HG03280 (cell line): ENCODE data around the gene KLK15.
"Not testable (repeated sequence)": the region's sequence is repeated elsewhere in the genome, so short reads cannot be mapped to it uniquely, and the experiment has no call there.

Experiments
- ATAC-seq: cut with Tn5 transposase; IDR thresholded peaks from one replicate; pipeline ENCODE4 v1.9.1; 2021; ENCODE audit warnings: mild to moderate bottlenecking, moderate library complexity; ENCODE audit not compliant: unreplicated experiment

The KLK15 gene

DNA sequence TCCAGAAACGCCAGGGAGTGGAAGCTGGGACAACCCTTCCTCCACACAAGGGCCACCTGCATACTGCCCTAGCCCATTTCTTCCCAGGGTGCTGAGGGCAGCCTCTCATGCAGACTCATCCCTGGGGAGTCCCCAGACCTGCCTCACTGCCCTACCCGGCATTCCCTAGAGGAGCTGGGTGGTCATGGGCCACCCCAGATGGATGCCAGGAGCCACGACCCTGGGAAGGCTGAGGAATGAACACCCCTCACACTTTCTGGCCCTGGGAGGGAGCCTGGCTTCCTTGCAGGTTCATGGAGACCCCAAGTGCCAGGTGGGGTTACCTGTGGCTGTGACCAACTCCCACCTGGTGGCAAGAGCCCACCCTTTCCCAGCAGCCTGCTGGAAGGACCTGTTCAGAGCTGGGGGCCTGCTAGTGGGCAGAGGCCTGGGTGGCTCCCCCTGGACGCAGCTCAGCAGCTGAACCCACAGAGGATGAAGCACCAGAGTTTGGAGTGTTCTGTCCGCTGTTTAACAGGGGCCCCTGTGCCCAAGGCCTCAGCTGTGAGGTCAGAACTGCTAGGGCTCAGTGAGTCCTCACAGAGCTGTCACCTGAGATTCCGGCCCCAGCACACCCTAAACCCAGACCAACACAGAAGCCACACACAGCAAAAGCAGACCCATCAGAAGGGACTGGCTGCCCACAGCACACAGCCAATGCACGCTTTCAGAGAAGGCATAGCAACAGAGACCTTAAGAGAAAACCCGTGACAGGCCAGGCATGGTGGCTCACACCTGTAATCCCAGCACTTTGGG lies 36.5 kb downstream of the KLK15 start:
- ATAC-seq, result no peak

DNA sequence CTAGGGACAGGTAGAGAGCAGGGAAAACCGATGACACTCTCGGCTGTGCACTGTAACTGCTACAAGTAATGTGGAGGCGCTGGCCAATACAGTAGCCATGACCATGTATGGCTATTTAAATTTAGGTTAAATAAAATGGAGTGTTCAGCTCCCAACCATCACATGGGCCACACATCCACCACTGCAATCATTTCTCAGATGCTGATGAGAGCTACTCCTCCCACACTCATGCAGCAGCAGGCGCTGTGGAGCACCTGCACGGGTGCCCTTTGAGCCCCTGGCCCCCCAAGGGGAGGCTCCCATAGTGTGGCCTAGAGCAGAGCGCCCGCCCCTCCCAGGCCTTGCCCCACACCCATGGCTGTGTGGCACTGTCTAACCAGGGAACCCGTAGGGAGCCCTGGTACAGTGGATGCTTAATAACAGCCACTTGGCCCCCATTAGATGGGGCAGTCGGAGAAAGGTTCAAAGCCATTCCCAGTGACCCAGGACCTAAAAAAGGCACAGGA lies 37.2 kb downstream of the KLK15 start:
- ATAC-seq, result no peak

DNA sequence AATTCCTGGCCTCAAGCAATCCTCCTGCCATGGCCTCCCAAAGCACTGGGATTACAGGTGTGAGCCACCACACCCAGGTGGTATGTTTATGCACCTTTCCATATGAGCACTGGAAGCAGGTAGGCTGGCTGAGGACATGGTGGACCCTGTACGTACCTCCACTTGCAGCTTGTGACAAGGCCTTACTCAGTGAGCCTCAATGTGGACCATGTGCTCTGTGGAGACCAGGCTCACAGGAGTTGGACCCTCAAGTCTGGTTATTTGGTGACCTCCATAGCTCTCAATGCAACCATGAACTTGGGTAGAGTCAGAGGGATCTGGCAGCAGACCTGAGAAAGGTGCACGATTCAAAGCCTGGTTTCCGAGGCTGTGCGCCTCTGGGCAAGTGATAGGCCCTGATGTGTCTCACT lies 37.7 kb downstream of the KLK15 start:
- no peak for ATAC-seq

DNA sequence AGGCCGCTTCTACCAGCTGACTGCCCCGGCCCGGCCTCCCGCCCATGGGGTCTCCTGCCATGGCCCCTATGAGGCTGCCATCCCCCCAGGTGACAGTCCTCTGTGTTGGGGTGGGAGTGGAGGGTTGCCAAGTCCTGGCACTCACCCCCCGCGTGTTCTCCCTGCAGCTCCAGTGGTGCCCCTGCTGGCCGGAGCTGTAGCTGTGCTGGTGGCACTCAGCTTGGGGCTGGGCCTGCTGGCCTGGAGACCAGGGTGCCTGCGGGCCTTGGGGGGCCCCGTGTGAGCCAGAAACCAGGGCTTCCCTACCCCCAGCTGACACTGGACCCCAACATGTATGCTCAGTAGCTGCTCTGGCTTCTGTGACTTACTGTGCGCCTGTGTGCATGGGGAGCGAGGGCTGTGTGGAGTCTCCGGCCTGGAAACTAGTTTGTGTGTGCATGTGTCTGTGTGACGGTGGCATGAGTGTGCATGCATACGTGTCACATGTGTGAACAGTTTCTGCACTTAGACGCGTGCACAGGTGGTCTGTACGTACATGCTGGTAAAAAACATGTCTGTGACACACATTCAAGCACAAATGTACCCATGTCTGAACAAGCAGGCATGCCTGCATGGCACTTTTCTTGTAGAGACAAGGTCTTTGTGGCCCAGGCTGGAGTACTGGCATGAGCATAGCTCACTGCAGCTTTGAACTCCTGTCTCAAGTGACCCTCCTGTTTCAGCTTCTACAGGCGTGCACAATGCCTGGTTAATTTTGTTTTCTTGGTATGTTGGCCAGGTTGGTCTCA lies 38.3 kb downstream of the KLK15 start:
- ATAC-seq, result no peak

DNA sequence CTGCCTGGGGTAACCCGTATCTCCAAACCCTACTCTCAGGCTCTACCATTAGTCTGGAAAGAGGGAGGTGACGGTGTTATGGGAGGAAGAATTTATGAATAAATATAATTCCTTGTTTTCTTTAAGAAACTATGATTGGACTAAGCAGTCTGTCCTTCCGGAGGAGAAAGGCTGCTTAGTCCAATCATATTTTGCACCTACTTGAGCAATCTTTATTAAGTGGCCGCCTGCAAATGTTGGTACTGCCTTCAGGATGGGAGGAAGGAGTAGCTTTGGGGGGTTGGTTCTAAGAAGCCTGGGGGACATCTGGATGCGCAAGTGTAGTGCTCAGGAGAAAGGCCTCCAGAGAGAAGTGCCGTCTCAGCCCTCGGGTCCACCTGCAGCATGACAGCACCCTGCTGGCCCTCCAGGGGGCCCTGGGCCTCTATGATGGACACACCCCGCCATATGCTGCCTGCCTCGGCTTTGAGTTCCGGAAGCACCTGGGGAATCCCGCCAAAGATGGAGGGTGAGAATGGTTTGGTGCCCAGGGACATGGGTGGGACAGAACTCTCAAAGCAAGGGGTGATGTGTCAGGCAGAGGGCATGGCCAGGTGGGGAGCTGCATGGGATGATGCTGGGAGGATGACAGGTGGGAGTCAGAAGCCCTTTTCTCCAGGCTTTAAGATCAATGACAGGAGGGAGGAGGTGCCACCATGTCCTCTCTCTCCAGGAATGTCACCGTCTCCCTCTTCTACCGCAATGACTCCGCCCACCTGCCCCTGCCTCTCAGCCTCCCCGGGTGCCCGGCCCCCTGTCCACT lies 39.1 kb downstream of the KLK15 start:
- no peak for ATAC-seq

DNA sequence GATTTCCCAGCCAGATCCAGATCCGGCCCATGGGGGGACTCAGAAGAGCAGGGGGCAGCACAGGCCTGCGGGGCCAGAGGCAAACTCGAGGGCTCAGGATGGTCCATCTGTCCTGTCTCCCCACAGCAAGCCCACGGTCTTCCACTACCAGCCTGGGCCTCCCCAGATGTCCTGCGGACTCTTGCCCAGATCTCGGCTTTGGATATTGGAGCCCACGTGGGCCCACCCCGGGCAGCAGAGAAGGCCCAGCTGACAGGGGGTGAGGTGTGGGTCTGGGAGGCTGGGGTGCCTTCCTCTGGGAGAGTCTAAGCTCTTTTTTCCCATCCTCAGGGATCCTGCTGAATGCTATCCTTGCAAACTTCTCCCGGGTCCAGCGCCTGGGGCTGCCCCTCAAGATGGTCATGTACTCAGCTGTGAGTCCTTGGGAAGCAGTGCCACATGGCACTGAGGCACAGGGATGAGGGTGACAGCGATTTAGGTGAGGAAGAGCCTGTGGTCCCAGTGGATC lies 39.8 kb downstream of the KLK15 start:
- no peak for ATAC-seq

DNA sequence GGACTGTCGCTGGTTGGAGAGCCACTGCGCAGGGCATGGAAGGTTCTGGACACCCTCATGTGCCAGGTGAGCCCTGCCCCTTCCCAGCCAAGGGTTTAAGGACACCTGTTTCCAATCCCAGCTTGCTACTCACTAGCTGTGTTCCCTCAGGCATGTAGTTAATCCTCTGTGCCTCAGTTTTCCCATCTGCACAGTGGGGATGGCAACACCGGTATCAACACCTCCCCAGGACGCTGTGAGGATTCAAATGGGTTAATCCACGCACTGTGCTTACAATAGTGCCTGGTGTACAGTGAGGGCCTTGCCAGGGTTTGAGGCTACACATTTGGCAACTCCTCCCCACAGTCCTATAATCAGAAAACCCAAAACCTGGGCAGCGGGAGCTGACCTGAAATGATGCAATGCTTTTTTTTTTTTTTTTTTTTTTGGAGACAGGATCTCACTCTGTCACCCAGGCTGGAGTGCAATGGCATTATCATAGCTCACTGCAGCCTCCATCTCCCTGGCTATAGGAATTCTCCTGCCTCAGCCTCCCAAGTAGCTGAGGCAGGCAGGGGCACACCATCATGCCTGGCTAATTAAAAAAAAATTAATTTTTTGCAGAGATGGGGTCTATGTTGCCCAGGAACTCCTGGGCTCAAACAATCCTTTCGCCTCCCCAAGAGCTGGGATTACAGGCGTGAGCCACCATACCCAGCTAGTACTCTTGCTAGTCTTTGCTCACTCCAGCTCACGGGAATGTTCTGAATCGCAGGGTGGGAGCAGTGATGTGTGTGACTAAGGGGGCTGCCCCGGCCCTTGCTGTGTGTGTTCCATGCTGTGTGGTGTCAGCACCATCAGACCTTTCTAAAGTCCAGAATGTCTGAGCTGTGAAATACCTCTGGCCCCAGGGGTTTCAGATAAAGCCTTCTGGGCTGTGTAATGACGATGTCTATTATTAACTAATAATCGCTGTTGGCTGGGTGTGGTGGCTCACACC lies 40.8 kb downstream of the KLK15 start:
- ATAC-seq, result no peak

DNA sequence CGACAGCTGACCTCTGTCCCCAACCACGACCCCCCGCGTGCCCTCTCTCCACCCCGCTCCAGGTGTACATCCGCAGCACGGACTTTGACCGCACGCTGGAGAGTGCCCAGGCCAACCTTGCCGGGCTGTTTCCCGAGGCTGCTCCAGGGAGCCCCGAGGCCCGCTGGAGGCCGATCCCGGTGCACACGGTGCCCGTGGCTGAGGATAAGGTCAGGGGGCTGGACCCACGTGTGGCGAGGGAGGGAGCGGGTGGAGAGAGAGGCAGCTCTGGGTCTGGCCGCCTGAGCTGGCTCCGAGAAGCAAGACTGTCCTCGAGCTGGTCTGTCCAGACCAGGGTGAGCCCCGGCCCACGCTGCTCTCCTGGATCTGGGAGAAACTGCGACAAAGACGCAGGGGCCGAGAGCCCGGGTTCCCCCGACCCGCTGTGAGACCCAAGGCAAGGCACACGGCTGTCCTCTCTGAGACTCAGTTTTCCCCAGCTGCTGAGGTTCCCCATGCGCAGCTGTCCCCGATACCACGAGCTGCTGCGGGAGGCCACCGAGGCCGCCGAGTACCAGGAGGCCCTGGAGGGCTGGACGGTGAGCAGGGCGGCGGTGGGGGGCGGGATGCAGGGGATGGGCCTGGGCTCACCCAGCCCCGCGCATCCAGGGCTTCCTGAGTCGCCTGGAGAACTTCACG lies 41.6 kb downstream of the KLK15 start:
- ATAC-seq, result no peak

DNA sequence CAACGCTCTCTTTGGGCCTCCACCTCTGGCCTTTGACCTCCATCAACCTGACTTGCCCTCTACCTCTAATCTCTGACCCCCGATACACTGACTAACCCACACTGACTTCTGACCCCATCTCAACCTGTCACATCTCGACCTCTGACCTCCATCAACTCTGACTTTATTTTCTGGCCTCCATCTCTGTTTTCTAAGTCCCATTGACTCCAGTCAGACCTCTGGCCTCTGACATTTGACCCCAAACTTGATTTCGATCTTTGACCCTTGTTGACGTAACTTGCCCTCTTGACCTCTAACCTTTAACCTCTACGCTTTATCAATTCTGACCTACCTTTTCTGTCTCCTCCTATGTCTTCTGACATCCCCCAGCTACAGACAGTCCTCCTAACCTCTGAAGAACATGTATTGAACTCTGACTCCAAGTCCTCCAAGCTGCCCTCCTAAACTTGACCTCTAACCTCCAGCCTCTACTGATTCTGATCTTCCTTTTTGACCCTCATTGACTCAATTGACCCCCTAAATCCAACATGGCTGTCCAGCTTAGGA lies 42.4 kb downstream of the KLK15 start:
- no peak for ATAC-seq

DNA sequence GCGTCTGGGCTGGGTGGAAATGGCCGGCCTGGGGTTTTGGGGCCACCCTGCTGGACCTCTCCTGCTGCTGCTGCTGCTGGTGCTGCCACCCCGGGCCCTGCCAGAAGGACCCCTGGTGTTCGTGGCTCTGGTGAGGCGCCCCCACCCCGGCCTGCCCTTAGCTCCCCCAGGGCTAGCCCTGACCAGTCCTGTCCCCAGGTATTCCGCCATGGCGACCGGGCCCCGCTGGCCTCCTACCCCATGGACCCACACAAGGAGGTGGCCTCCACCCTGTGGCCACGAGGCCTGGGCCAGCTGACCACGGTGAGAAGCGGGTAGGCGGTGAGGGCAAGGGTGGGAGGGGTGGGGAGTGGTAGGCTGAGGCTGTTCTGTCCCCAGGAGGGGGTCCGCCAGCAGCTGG lies 43.0 kb downstream of the KLK15 start, which contains the start of gene ACP4:
TSS of gene ACP4 (plus strand) at position 20 of the 400 bp plus-strand sequence. CDS start at position 20, 0 bp downstream.
- no peak for ATAC-seq

DNA sequence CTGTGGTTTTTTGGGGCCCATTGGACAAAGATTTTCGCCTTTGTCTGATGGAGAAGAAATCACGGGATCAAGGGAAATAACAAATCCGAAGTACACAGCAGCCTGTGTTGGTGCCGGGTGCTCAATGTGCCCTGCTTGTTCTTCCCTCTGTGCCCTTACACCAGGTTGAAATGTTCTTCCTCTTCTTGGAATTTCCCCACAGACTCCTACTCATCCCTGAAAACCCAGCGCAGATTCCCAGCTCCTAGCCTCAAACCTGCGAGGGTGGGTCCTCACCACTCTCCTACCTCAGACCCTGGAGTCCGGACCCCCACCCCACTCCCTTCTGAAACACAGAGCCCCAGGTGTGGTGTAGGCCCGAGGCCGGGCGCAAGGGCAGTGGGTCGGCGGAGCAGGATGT lies 48.0 kb downstream of the KLK15 start:
- ATAC-seq, result no peak

DNA sequence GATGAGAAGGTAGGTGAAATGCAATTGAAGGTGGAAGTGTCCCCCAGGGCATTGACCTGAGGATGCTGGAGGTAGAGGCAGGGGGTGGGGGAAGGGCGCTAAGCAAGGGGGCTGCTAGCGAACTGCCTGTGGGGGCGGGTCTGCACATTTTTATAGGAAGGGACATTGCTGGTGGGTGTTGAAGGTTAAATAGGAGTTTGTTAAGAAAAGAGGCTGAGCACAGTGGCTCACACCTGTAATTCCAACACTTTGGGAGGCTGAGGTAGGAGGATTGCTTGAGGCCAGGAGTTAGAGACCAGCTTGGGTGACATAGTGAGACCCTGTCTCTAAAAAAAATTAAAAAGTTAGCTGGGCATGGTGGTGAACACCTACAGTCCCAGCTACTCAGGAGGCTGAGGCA lies 48.7 kb downstream of the KLK15 start:
- no peak for ATAC-seq

DNA sequence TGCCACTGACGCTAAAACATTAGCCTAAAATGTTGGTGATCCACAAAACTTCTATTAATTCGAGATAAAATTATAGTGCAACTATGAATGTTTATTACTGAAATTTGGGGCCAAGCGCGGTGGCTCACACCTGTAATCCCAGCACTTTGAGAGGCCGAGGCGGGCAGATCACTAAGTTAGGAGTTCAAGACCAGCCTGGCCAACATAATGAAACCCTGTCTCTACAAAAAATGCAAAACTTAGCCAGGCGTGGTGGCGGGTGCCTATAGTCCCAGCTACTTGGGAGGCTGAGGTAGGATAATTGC lies 49.6 kb downstream of the KLK15 start:
- ATAC-seq, result not testable (repeated sequence)

DNA sequence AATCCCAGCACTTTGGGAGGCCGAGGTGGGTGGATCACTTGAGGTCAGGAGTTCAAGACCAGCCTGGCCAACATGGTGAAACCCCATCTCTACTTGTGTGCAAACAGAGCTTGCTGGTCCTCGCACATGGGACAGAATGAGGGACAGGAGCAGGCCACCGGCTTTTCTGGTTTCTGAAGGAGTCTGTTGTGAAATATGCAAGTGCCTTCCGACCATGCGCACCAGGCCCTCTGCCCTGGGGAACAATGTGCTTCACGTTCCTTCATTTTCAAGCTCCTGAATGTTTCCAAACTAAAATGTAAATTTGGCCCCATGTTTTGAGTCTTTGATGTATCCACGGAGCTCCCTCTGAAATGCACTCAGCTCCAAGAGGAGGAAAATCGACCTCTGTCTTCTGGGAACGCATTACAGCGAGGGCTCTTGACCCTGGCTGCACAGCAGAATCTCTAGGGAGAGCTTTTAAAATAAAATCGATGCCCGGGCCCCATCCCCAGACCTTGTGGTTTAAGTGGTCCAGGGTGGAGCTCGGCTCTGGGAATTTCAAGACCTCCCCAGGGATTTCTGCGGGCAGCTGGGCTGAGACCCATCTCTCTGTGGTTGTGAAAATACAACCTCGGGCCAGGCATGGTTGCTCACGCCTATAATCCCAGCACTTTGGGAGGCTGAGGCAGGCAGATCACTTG lies 52.5 kb downstream of the KLK15 start:
- ATAC-seq, result no peak

DNA sequence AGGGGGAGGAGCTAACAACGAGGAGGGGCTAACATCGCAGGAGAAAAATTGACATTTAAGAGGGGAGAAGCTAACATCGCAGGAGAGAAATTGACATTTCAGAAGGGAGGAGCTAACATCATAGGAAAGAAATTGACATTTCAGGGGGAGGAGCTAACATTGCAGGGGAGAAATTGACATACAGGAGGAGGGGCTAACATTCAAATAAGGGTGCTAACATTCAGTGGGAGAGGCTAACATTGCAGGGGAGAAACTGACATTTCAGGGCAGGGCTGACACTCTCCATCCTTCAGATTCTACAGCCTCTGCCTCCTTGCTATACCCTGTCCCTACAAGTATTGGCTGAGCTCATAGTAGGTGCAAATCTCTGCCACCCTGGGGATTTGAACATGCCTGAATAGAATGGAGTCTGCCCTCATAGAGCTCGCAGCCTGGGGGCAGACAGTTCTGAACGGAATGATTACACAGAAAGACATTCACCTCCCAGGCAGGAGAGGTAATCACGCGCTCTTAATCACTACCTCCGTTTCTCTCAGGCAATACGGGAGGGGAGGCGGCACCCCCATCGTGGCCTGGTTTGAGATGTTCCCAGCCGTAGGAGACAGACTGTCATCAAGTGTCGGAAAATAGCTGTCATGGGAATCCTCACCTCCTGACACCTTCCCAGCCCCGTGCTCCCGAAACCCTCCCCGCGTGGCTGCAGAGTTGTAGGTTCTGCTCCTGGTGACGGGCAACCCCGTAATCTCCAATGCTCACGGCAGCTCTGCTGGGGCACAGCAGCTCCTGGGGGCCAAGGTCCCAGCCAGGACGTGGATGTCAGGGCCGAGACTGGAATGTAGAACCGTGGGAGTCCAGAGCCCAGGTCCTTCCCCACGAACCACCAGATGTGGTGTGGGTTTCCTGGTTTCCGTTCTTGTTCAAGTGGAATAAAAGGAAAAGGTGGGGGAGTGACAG lies 53.6 kb downstream of the KLK15 start:
- no peak for ATAC-seq

DNA sequence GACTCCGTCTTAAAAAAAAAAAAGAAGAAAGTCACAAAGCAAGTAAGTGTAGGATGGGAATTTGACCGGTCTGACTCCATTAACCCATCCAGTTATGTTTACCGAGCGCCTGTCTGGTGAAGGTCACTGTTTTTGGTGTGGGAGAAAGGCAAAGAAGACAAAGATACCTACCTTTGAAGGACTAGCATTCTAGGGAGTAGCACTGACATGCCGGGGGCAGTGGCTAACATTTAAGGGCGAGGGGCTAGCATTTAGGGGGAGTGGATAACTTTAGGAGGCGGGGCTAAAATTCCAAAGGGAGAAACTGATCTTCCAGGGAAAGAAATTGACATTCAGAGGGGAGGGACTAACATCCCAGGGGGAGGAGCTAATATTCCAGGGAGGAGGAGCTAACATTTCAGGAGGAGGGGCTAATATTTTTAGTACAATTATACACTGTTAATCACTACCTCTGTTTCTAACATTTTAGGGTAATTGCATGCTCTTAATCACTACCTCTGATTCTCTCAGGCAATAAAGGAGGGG lies 54.4 kb downstream of the KLK15 start:
- no peak for ATAC-seq

DNA sequence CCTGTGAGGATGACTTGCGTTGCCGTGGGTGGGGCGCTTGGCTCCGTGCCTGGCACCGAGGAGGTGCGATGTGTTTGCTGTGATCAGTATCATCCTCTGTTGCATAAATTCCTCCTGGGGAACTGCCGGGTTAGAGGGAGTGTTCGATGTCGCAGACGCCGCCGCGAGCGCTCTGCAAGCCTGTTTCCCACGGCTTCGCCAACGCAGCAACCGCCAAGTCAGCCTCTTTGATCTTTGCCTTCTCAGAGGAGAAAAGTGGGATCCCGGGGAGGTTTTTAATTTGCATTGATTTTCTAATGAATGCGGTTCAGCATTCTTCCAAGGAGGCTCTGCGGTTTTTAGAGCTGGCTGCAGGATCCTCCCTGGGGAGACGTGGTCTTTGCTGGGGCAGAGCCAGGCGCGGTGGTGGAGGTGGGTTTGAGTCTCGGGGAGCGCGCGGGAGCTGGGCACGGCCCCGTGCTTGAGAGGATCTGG lies 55.5 kb downstream of the KLK15 start:
- no peak for ATAC-seq
